Kidney glomerular epithelial cell (primary cell): ENCODE measurements around the gene TMBIM1.

Experiments used
- DNase-seq: peaks from one replicate; lab custom pipeline; 2025; lab: John Stamatoyannopoulos, UW

Gene TMBIM1

DNA sequence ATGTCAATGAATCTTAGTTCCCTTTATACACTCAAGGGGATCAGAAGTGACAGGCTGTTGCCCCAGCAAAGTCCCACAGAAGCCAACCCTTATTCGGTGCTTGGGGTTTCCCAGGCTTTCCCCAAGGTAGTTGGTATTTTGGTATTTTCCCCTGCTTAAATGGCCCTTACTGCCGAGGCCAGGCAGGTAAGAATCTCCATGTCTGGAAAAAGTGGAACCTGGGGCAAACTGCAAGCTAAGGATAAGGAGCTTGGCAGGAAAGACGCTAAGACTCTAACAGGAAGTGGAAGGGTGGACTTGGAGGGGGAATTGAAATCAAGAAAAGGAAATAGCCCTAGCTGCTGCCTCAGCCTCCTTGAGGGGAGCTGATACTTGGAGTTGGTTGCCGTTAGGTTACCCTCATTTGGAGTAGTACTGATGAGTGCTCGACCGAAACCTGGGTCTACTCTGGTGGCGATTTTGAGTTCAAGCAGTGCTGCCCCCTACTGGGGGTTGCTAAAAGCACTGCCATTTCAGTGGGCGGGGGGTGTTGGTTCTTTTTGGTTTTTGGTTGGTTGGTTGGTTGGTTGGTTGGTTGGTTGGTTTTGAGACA is 34.8 kb downstream of the TMBIM1 start:
- DNase-seq = no peak

DNA sequence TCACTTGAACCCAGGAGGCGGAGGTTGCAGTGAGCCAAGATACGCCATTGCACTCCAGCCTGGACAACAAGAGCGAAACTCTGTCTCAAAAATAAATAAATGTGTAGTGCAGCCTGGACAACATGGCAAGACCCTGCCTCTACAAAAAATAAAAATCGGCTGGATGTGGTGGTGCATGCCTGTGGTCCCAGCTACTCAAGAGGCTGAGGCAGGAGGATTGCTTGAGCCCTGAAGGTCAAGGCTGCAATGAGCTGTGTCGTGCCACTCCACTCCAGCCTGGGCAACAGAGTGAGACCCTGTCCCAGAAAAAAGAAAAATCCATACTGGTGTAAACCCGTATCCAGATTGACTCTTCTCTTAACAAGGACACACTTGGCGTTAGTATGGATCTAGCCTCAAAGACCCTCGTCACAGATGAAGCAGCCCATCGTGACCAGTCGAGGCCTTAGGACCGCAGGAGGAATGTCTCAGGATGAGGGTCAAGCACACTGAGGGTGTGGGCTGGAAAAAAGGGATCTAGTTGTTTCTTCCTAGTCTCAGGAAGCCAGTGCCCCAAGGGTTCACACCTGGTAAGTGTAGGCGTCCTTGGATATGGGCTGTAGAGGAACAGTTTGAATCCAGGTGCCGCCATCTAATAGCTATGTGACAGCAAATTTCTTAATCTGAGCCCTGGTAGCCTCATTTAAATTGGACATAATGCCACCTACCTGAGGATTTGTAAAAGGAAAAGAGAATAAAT is 35.5 kb downstream of the TMBIM1 start:
- no peak for DNase-seq

DNA sequence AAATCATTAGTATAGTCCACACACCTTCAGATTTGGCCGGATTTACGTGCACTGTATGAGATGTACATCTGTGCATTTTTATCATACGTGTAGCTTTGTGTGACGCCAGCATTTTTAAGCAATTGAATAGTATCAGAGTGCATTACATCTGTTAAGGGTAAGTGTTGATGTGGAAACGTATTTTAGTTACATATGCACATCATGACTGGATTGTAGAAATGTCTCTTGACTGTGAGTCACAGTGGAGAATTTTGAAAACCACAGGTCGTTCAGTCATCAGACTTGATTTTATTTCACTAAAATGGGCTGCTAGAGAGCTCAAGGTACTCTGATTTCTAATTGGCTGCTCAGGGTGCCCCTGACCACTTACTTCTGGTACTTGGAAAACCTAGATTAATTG is 36.9 kb downstream of the TMBIM1 start:
- no peak for DNase-seq

DNA sequence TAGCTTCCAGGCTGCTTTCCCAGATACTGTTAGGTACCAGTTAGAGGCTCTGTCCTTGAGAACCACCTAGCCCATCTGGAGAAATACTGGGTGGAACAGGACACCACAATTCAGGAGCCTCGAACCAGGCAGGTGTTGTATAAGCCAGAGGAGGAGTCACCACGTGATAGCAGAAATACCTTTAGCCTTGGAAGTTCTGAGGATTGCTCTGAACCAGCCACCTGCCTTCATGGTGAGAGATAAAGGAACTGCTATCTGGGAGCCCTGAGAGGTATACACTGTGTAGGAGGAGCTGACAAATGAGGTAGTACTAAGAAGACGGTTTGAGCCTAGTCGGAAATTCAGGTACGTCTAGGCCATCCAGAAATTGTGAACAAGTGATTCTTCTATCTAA is 39.1 kb downstream of the TMBIM1 start:
- DNase-seq = no peak

DNA sequence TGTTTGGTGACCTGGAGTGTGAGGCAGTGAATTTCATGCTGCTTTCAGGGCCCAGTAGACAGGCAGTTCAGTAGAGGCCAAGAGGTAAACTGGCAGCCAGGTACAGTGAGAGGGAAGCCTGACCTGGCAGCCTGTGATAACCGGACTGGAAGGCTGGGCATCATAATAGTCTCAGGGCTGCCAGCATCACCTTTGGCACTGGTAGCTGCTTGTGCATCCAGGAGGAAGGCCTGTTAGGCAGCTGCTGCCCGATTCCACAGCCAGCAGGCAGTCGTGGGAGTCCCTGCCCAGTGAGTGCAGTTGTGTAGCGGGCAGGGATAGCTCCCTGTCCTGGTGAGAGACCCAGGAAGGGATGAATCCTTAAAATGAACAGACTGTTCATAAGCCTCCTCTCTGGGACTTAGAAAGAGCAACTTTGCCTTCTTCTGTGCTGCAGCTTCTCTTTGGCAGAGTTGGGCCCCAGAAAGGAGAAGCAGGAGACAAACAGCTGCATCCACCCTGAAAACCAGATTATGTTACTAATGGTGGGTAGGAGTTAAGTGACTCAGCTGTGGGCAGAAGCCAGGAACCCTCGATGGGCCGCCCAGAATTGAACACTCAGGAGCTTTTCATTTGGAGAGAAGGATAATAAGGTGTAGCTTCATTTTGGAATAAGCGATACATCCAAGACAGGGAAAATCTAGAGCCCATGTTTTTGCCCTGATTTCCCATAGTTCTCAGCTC is 39.6 kb downstream of the TMBIM1 start:
- DNase-seq = no peak

DNA sequence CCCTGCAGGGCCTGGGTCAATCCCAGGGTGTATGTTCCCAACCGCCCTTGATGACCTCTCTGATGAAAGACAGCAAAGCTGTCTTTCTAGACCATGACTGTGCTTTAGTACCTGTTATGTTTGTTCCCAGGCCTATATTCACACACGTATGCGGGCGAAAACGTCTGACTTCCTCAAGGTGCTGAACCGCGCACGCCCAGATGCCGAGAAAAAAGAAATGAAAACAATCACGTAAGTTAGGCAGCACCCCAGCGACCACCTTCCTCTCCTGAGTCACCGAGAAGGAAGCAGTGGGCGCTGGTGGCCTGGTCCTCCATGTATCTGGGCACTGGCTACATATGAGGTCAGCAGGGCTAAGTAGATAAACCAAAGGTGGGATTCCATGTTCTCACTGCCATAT is 42.6 kb downstream of the TMBIM1 start:
- DNase-seq = no peak

DNA sequence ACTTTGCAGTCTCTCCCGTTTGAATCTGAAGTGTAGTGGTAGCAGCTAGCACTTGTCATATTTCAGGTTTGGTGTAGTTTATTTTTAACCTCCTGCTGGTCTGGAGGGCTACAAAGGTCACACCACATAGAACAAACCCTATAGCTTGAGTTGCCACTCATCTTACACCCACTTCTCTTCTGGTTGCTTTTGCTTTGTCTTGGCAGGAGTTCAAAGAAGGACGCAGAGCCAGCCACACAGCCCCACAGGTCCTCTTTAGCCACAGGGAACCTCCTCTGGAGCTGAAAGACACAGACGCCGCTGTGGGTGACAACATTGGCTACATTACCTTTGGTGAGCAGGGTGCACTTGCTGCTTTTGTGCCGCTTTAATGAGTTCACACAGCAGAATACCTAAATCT is 47.1 kb downstream of the TMBIM1 start:
- no peak for DNase-seq

DNA sequence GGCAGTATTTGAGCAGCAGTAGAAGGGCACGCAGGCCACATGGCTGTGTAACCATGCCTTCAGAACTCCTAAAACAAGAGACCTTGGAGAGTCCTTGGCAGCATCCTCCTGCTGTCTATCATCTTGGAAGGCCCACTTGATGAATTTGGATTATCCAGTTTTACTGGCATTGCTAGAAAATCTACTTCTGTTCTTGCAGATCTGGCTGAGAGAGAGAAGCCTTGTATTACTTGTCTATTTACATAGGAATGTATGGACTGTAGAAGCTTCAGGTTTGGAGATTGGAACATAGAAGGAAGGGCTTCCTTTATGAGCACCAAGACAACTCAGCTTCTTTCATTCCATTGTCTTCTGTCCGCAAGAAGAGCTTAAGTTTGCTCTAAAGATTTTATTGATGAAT is 47.6 kb downstream of the TMBIM1 start:
- DNase-seq = no peak

DNA sequence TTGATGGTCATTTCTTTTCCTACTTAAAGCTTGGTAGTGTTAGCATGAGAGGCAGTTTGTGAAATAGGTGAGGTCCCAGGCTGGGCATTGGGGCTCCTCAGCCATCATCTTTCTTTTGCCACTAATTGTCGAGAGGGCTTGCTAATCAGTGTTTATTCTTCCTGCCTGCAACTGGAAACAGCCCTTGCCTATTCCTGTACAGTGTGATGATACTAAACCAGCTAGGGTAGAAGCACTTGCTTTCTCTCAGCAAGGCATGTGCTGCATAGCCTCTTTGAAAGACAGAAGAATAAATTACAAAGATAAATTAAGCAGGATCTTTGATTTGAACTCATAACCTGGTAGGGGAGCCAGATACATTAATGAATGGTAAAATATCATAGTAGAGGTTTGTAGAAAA is 48.1 kb downstream of the TMBIM1 start:
- DNase-seq = no peak

DNA sequence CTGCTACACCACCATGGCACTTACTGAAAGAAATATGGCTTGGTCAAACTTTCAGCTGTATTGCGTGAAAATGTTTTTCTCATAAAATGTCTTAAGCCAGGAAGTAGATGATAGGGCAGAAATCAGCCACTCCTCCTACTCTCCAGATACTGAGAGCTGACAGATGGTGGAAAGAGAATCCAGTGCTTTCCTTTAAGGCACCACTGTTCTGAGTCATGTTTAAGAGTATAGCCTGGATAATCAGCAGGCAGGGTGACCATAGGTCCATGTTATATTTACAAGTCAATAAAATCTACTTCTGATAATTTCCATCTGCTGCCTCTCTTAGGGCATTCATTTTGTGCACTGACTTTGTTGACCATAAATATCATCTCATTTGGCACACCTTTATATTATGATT is 53.4 kb downstream of the TMBIM1 start:
- no peak for DNase-seq

DNA sequence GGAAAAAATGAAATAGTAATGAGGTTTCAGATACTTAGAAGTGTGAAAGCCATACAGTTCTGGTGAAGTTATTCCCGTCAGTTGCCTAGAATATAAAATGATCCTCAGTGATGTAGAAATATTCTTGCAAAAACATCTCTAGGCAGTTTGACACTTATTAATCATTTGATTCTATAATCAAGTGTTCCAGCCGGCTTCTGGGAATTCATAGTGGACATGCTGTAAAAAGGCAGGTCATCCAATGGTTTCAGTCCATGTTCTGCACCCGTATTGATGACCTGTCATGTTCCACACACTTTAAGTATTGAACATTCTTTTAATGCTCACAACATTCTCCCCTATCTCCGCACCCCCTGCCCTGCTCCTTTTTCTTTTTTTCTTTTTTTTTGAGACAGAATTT is 55.5 kb downstream of the TMBIM1 start:
- no peak for DNase-seq

DNA sequence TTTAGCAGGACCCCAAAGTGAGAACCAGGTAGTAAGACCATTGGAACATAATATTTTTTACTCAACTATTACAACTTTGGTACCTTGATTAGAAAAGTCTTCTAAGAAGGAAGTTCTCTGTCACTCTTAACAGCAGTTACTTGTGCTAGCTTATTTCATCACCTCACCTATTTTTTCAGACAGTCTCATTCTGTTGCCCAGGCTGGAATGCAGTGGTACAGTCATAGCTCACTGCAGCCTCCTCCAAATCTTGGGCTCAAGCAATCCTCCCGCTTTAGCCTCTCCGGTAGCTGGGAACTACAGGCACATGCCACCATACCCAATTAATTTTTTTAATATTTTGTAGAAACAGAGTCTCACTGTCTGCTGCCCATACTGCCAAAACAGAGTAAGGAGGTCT is 57.3 kb downstream of the TMBIM1 start:
- DNase-seq = no peak

DNA sequence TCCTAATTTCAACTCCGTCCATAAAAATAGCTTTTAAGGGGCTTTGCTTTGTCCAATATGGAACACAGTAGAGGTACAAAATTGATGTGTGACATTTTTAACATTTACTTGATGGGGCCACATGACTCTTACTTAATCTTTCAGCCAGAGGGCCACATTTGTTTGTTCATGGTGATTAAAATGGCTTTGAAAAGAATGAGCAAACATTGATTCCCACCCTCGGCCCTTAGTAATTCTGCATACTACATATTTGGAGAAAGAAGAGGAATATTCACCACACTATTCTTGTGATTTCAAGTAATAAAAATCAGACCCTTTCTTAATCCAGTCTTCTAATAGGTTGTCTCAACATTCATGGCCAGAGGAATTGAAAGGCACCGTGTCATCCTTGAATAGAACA is 57.8 kb downstream of the TMBIM1 start:
- no peak for DNase-seq

DNA sequence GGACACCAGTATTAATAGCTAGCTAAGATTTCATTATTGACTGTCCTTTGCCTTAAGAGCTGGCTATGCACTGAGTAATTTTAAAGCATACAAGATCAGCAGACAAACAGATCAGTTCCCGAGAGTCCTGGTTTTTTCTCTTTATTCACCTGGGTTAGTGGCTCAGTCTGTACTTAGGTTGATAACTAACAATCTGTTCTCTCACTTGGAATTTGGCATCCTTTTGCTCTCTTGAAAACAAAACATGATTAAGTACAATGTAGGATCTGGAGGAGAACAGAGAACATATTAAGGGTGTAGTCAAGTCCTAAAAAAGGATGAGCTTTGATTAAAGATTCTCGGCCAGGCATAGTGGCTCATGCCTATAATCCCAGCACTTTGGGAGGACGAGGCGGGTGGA is 58.8 kb downstream of the TMBIM1 start:
- no peak for DNase-seq

DNA sequence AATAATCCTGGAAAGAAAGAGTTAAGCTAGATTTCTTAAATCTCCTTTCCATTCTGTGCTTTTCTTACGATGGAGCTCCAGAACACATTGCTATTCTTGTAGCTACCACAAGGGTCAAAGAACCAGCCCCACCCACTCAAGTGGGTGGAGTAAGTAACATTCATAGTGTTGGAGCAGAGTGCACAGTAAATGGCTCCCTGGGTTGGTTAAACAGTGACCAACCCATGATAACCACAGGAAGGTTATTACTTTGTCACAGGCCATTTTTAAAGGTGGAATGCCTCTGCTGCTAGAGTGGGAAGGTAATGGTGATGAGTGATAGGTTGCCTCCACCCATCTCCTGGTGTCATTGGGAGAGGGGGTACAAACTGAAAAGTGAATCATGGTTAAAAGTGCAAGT is 61.4 kb downstream of the TMBIM1 start:
- DNase-seq = peak; percentile 74

DNA sequence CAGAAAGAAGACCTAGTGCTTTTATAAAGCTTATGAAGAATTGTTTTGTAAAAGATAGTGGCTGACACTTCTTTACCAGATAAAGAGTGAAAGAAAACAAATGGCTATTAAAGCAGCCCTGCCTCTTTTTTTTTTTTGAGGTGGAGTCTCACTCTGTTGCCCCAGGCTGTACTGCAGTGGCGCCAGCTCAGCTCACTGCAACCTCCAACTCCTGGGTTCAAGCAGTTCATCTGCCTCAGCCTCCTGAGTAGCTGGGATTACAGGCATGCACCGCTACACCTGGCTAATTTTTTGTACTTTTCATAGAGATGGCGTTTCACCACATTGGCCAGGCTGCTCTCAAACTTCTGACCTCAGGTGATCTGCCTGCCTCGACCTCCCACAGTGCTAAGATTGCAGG is 62.5 kb downstream of the TMBIM1 start:
- no peak for DNase-seq

DNA sequence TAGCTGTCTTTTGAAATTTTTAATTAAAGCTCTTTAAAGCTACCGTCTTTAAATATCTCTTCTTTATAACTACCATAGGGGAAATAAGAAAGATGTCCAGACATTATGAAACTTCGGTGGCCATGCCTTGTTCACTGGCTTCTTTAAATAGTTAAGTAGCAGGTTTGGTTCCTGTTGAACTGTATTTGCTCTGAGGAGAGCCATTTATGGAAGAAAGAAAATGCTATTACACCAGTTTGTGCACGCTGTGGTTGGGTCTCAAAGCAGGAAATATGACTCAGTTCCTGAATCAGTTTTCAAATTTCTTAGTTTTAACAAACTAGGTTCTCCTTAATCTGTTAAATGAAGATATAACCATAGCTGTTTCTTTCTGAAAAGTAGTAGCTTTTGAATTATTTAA is 63.1 kb downstream of the TMBIM1 start:
- peak; percentile 51 for DNase-seq

DNA sequence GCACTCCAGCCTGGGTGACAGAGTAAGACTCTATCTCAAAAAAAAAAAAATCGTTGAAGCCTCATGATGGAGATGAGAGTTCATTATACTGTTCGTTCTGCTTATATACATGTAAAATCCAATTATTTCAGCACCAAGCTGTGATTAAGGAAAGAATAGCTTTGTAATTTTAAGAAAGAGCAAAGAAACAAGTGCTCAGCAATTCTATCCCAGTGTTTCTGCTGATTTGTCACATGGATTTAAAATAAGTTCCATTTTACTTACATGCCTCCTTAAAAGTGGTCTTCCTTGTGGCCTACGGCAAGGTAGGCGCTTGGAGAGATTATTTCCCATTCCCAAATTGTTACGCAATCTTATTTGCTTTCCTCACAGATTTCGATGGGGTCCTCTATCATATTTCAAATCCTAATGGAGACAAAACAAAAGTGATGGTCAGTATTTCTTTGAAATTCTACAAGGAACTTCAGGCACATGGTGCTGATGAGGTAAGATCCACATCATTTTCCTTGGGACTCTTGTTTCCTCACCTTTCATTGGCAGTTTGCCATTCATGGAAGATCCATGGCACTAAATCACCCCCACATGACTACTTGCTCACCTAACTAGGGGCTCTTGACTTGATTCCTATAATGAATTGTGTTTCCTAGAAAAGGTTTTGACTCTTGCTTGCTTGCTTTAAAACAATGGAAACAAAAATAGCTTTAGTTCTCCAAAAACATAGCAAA is 63.8 kb downstream of the TMBIM1 start:
- DNase-seq = no peak

DNA sequence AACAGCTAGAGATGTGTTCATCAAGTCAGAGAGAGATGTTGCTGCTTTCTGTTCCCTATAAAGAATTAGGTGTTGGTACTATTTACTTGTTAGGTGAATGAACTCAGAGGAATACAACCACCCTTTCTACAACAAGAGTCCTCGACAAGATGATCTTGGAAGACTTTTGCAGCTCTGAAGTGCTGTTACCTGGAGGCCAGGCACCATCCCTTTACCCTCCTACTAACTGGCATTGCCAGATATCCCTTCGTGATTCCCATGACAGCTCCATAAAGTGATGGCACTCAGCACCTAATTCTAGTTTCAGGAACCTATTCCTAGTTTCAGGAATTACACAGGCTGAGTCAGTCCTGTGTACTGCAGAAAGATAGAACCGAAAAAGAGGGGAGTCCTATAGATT is 65.4 kb downstream of the TMBIM1 start:
- no peak for DNase-seq
